MM.1S (cell line): ENCODE data around the gene RBM34.
A peak's percentile ranks its signal among the peaks of the same experiment; 100 is the strongest.
"Not testable (repeated sequence)": the region's sequence is repeated elsewhere in the genome, so short reads cannot be mapped to it uniquely, and the experiment has no call there.

Experiments
- DNase-seq: peaks from one replicate; pipeline ENCODE4 v3.0.0-alpha.2; 2015
- H2AFZ ChIP-seq: fragments of 300-600 bp; sonication (generic); 2 replicates; pipeline ENCODE4 v1.6.0; 2016; ENCODE audit warnings: antibody characterized with exemption, low read length
- H3F3A ChIP-seq: fragments of 300-600 bp; sonication (generic); 2 replicates; pipeline ENCODE4 v1.6.1; 2016; ENCODE audit warnings: mild to moderate bottlenecking, antibody characterized with exemption, low read length, moderate library complexity, mixed read lengths; ENCODE audit not compliant: insufficient read depth
- H3K27ac ChIP-seq: fragments of 300-600 bp; sonication (generic); 2 replicates; pipeline ENCODE4 v1.5.1; 2016; ENCODE audit warnings: mild to moderate bottlenecking, low read length
- H3K27me3 ChIP-seq: fragments of 300-600 bp; sonication (generic); replicated peaks from 2 replicates; pipeline ENCODE4 v1.6.0; 2016; ENCODE audit warnings: low read length; ENCODE audit not compliant: insufficient read depth
- H3K36me3 ChIP-seq: fragments of 300-600 bp; sonication (generic); replicated peaks from 2 replicates; pipeline ENCODE4 v1.6.1; 2016; ENCODE audit warnings: mild to moderate bottlenecking, low read length, mixed read lengths; ENCODE audit not compliant: insufficient read depth
- H3K4me1 ChIP-seq: fragments of 300-600 bp; sonication (generic); 2 replicates; pipeline ENCODE4 v1.6.1; 2016; ENCODE audit warnings: low read length, mixed read lengths
- H3K4me2 ChIP-seq: fragments of 300-600 bp; sonication (generic); 2 replicates; pipeline ENCODE4 v1.6.0; 2016; ENCODE audit warnings: low read depth, low read length
- H3K4me3 ChIP-seq: fragments of 300-600 bp; sonication (generic); 2 replicates; pipeline ENCODE4 v1.5.1; 2016; ENCODE audit warnings: low read length, mixed read lengths
- H3K79me2 ChIP-seq: fragments of 300-600 bp; sonication (generic); 2 replicates; pipeline ENCODE4 v1.6.1; 2016; ENCODE audit warnings: mixed run types, low read length, mixed read lengths
- H3K9ac ChIP-seq: fragments of 300-600 bp; sonication (generic); 2 replicates; pipeline ENCODE4 v1.6.1; 2016; ENCODE audit warnings: low read length, mixed read lengths
- H3K9me2 ChIP-seq: fragments of 300-600 bp; sonication (generic); replicated peaks from 2 replicates; pipeline ENCODE4 v1.6.1; 2016; ENCODE audit warnings: mild to moderate bottlenecking, low read length, mixed read lengths; ENCODE audit not compliant: insufficient read depth
- H3K9me3 ChIP-seq: fragments of 300-600 bp; sonication (generic); replicated peaks from 2 replicates; pipeline ENCODE4 v1.6.1; 2016; ENCODE audit warnings: mild to moderate bottlenecking, low read length, mixed read lengths; ENCODE audit not compliant: insufficient read depth
- H4K20me1 ChIP-seq: fragments of 300-600 bp; sonication (generic); 2 replicates; pipeline ENCODE4 v1.6.1; 2016; ENCODE audit warnings: mild to moderate bottlenecking, low read length, moderate library complexity, mixed read lengths; ENCODE audit not compliant: insufficient read depth
- CTCF ChIP-seq: fragments of 300-600 bp; sonication (generic); IDR thresholded peaks from 2 replicates; pipeline ENCODE4 v1.5.1; 2016; ENCODE audit warnings: antibody characterized with exemption, low read length, mixed read lengths
- EZH2 ChIP-seq: fragments of 300-600 bp; sonication (generic); optimal IDR thresholded peaks from 2 replicates; pipeline ENCODE3; 2017; ENCODE audit warnings: low read depth, mild to moderate bottlenecking, antibody characterized with exemption, low read length, mixed read lengths
- EZH2phosphoT487 ChIP-seq: fragments of 300-600 bp; sonication (generic); IDR thresholded peaks from 2 replicates; pipeline ENCODE4 v1.6.1; 2018; ENCODE audit warnings: antibody characterized with exemption, low read length

Gene RBM34

GRCh38 chr1:235161685-235162327, 756 bp upstream of the RBM34 start:
- Histone ChIP-seq H3K4me2 (peak overlapping the region; percentile 69), H3K27ac (no peak overlapping the region; the same call in 1 of the 2 replicates), H3F3A (0 out of 2 replicates have a peak, but pooled peaks cover 8% of the 10 kb centered on the region), H3K27me3 (no peaks in the 10 kb centered on the region), H3K9me3 (no peaks in the 10 kb centered on the region), H4K20me1 (no peaks in the 10 kb centered on the region), H2AFZ (peak overlapping the region; percentile 77), H3K9ac (peak overlapping the region; percentile 77), H3K79me2 (peaks cover 39% of the 10 kb centered on the region), H3K9me2 (no peaks in the 10 kb centered on the region), H3K4me1 (peaks cover 8% of the 10 kb centered on the region; the same call in 1 of the 2 replicates), H3K4me3 (peak overlapping the region; percentile 82), H3K36me3 (no peaks in the 10 kb centered on the region)
- no peak for DNase-seq
- TF ChIP-seq EZH2 (no peak), CTCF (no peak), EZH2phosphoT487 (no peak)

DNA sequence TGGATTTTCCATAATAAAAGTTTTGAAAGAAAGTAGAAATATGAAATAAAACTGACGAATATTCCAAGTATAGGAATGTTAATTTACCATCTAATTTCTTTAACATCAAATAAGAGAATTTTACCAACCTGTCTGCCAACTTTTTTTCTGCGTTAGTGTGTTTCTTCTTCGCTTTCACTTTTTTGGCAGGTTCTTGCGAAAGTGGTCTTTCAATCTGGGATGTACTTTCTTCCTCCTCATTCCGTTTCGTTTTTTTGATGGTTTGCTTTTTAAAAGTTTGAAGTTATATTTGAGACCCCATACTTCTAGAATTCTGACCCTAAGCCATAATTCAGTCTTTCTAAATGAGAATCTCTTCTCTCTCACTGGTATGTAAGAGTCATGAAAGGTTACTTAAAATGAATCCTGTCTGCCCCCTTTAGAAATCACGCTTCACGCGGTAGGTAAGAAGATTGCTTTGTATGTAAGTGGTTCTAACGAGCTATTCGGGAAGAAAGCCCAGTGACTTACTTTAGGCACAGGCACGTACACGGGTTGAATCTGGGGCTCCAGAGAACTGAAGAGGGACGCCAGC, 580 bp downstream of the RBM34 start:
- TF ChIP-seq CTCF (no peak), EZH2 (no peak), EZH2phosphoT487 (no peak)
- Histone ChIP-seq H3K27ac (peak overlapping the region; percentile 63), H3K9ac (peak overlapping the region; percentile 77), H3K4me1 (peaks cover 8% of the 10 kb centered on the region; the same call in 1 of the 2 replicates), H2AFZ (peak overlapping the region; percentile 77), H3K9me3 (no peaks in the 10 kb centered on the region), H4K20me1 (no peaks in the 10 kb centered on the region), H3K27me3 (no peaks in the 10 kb centered on the region), H3K36me3 (0 out of 2 replicates have a peak, but pooled peaks cover 3% of the 10 kb centered on the region), H3K4me2 (peak overlapping the region; percentile 69), H3K4me3 (peak overlapping the region; percentile 82), H3F3A (0 out of 2 replicates have a peak, but pooled peaks cover 8% of the 10 kb centered on the region), H3K79me2 (peaks cover 49% of the 10 kb centered on the region), H3K9me2 (no peaks in the 10 kb centered on the region)
- DNase-seq = peak; percentile 81

- peak overlapping the region; percentile 69 for H3K4me2 ChIP-seq
- peak overlapping the region; percentile 82 for H3K4me3 ChIP-seq
- peaks cover 49% of the 10 kb centered on the region for H3K79me2 ChIP-seq
- H3F3A ChIP-seq, H3K27me3 ChIP-seq, H3K4me1 ChIP-seq, H3K36me3 ChIP-seq, H3K9me3 ChIP-seq, H3K27ac ChIP-seq, H4K20me1 ChIP-seq, H2AFZ ChIP-seq, DNase-seq, H3K9me2 ChIP-seq: not testable (repeated sequence)
- peak overlapping the region; percentile 77; the same call in 1 of the 2 replicates for H3K9ac ChIP-seq
Measured at GRCh38 chr1:235159930-235160329, 1.1 kb downstream of the RBM34 start.

- H3K36me3 ChIP-seq, H3K9me3 ChIP-seq, H3K9ac ChIP-seq, H3K4me2 ChIP-seq, DNase-seq, H3K4me1 ChIP-seq, H3K27me3 ChIP-seq, H4K20me1 ChIP-seq, H3F3A ChIP-seq, H3K9me2 ChIP-seq, H3K4me3 ChIP-seq, H3K27ac ChIP-seq, H2AFZ ChIP-seq: not testable (repeated sequence)
- H3K79me2 ChIP-seq = peaks cover 49% of the 10 kb centered on the region
Measured at GRCh38 chr1:235159284-235159683, 1.8 kb downstream of the RBM34 start.
